Stimulated activated CD8-positive, alpha-beta memory T cell treated with anti-CD3 and anti-CD28 coated beads, Interleukin-4, amount 100 ng/mL, for 24 hours (primary cell): ENCODE results near the gene HEMK1.

Experiments
- DNase-seq: peaks from one replicate; pipeline ENCODE4 v3.0.0-alpha.2; 2020; ENCODE audit warnings: low read depth

Gene HEMK1

DNA sequence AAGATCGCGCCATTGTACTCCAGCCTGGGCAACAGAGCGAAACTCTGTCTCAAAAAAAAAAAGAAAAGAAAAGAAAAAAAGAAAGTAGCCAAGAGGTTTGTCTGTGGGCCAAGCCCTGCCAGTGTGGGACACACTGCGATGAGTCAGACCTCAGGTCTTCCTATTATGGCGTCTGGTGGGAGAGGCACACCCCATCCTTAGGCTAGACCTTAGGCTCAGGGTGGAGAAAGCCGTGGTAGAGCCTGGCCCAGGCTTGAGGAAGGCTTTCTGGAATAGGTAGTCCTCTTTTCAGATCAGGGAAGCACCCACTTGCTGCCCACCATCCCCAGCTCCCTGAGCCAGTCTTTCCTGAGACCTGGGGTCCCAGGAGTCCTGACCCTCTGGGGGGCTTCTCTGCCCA is 6.0 kb downstream of the HEMK1 start:
- no peak for DNase-seq

DNA sequence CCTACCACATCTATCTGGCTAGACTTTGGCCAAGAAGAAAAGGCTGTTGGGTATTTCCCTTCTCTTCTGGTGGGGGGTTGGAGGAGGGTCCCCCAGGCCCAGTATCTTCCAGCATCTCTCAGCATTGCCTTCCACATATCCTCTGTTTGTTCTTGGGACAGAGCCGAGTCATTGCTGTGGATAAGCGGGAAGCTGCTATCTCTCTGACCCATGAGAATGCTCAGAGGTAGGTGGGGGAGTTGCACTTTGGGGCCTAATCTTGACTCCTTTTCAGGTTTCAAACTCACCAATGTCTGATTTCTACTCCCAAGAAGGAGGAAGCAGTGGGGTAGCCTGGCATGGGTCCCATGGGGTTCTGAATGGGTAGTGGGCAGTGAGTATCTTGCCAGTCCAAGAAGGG is 8.0 kb downstream of the HEMK1 start:
- DNase-seq = no peak

DNA sequence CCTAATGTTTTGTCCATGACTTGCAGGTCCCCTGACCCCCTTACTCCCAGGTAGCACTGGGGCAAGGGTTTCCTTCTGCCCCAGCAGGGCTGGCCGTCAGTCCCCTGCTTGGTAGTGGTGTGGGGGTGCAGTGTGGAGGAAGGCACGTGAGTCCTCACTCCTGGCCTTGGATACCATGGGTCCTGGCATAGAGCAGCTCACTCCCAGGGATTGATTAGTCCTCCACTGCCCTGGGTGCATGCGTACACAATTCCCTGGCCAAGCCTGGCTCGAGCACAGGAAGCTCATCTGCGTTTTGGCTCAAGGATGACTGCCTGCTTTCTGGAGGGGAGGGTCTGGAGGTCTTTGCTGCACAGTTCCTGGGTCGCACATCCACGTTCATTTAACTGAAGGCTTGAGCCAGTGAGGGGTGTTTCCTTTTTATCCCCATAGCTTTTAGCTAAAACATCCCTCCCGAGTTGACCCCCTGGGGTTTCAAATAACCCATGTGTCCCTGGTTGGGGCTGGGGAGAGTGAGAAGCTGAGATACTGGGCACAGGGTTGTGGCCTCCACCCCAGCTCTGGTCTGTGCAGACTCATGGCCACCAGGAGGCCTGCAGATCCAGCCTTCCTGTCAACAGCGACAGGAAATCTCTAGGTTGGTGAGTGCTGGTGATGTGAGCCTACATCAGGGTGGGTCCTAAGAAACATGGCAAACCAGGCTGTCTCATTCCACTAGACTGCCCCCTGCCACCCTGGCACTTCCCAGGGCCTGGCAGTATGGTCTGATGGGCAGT is 11.5 kb downstream of the HEMK1 start:
- DNase-seq = no peak

DNA sequence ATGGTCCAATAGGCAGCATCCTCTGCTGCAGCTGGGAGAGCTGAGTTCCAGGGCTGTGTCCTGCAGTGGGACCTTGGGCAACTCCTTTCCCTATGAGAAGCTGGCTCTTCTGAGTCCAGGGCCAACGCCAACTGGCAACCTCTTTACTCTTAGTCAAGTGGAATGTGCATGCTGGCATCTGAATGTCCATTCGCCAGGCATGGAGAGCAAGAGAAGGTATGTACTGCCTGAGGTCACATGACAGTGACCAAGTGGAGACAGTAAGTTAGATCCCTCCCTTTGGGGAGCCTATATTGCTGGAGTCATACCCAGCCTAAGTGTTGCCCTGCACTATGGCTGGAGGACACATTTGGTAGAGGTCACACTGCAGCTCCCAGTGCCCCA is 12.1 kb downstream of the HEMK1 start:
- DNase-seq = no peak

DNA sequence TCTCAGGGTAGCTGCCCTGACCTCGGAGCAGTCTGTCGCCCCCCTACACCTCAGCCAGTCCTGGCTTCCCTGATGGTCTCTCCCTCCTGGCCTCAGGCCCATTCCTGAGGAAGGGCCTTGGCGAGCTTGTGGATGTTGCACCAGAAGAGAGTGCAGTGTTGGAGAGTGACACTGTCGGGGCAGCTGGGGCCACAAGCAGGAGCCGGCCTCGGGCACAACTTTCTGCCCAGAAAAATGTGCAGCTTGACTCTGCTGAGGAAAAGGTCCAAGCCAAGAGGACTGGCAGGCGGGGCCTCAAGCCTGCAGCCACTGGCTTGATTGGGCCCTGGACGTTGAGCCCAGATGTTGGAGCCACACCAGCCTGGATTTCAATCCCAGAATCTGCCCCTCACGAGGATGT is 12.8 kb downstream of the HEMK1 start:
- DNase-seq = no peak

DNA sequence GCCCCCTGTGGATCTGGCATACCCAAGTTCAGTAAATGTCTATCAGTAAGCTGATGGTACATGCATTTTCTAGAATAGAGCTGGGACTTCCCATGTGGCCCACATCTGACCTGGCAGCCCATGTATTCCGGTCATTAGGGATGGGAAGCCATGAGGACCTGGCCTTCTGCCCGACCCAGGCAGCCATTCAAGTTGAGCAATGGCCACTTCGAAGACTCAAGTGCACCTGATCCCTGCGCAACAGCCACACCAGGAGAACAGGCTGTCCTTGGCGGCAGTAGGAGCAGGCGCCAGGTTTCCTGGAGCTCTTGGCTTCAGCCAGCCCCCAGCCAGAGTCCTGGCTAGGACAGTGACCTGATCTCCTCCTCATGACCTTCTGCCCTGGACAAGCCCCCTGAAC is 14.6 kb downstream of the HEMK1 start:
- DNase-seq = no peak

DNA sequence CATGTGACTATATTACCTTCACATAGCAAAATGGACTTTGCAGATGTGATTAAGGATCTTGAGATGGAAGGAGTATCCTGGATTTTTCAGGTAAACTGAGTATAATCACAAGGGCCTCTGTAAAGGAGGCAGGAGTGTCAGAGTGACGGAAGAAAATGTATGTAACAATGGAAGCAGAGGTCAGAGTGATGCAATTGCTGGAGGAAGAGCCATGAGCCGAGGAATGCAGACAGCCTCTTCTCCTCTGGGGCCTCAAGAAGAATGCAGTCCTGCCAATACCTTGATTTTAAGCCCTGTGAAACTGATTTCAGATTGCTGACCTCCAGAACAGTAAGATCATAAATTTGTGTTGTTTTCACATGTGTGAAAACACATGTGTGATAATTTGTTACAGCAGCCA is 15.1 kb downstream of the HEMK1 start:
- no peak for DNase-seq

DNA sequence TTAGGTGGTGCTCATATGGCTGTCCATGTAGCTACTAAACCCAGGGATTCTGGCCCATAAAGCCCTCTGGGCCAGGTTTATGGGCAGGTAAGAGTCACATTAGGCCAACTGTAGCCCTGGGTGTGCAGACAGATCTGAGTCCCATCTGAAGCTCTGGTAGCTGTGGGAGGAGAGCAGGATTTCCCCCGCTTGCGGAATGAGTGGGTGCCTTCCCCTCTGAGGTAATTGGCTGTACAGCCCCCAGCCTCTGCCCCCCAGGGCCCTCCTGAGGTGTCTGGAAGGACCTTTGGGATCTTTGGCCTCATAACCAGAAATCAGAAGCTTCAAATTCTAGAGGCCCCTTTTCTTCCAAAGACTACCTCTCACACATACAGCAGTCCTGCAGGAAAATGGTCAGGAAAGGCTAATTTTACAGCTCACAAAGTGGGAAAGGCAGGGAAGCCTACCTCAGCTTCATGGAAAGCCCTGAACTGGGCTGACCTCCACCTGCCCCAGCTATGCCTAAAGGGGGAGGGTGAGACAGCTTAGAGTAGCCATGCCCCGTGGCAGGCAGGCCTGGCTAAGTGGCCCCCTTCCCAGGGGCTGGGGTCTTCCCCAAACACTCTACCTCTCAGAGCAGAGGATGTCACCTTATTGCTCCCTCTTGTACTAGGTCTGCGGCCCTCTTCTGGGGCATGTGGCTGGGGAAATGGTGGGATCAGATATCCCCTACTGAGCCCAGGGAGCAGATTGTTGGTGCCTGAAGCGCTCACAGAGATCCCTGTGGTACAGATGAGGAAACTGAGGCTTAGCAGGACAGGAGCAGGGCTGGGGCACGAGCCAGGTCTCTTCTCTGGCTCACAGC is 16.8 kb downstream of the HEMK1 start:
- DNase-seq = no peak

DNA sequence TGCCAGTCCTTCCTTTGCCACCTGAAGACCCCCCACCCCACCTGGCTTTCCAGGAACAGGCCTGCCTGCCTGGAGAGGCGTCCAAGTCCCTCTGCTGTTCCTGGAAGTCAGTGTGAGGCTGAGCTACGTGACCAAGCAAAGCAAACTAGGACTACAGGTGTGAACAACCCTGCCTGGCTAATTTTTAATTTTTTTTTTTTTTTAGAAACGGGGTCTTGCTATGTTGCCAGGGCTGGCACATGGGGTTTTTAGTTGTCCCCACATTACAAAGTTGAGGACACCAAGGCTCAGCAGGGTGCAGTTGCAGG is 17.4 kb downstream of the HEMK1 start:
- no peak for DNase-seq

DNA sequence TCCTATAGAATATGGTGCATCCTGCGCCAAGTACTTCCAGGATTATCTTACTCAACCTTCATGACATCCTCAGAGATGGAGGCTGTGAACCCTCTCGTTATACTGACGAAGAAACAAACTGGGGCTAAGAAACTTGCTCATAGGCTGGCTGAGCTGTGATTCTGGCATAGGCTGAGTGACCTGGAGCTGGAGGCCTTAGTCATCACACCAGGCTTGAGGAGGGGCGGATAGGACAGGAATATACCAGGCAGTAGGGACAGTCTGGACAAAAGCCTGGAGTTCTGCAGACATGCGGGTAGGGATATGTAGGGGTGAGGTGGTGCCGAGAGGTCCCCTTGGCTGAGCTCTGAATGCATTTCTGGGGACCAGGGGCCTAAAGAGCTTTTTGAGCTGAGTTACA is 18.1 kb downstream of the HEMK1 start:
- DNase-seq = no peak

DNA sequence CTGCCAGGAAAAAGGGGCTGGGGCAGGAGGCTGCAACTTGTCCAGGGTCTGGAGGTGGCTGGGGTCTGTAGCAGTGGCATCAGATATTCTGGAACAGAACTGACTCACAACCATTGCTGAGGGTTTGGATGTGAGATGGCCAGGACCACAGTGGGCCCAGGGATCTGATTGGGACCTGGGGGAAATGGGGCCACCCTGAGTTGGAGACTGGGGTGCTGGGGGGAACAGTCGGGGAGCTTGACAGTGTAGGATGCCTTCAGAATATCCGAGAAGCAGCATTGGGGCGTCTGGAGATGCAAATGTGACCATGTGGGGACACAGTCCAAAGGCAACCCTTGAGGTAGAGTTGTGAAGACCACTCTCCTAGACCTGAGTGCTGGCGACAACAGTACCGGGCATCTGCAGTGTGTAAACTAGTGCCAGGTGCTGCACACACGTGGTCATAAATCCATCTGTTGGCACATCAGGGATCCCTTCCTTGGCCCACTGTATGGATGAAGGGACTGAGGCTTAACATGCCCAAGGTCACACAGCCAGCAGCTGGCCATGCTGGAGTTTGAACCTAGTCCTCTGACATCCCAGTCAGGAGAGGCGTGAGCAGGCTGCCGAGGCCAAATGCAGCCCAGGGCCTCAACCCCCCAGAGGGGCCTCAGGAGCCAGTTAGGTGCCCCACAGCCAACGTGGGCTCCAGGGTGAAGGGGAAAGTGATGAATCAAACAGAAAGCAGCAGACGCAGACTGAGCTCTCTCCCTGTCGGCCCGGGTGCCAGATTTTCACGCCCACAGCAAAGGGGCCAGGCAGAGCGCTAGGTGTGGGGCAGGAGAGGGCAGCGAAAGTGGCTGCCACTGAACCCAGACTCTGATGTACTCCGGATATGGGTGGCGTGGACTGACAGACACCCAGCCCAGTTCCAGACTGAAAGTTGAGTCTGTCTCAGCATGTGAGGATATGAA is 18.8 kb downstream of the HEMK1 start:
- DNase-seq = peak; percentile 82

DNA sequence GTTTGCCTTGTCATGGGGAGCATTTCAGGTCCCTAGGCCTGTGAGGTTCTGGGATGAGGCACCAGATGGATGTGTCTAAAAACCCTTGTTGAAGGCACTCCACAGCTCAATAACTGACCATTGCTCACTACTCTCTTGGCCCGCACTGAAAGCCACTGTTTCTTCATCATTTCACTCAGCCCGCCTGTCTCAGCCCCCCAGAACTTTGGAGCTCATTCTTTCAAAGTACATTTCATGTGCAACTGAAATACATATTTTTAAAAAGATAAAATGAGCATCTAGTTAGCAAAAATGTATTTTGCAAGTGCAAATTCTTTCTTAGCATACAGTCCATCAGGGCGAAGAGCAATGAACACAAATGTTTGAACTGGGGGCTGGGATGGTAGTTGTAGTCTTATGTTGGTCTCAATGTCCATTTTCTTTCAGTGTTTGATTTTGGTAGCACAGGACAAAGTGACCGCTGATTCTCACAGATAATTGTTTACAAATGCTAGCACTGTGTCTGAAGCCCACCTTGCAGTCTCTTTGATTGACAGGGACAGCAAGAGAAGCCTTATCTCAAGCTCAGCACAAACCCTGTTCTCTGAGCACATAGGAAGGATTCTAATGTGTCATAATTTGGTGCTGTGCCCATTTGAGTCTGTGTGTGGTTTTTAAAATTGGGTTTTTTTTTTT is 19.6 kb downstream of the HEMK1 start:
- no peak for DNase-seq

DNA sequence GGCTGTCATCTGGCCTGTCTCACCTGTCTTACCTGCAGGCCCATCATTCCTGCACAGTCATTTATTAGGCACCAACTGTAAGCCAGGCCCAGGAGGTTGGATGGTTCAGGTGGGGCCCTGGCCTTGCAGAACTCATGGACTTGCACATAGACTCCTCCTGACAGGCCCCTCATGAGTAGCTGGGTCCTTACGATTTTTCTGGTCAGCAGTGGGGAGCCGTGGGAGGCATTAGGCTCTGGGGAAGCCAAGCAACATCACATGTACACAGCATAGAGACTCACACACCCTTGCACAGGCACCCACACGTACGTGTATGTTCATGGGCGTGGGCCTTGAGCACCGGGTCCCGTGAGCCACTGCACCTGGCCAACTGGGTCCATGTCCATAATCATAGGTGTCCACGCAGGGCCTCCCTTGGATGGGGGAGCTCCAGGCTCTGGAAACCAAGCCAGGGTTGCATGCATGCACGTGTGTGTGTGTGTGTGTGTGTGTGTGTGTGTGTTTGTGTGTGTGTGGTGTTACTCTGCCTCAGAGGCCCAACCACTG is 21.9 kb downstream of the HEMK1 start:
- DNase-seq = no peak

DNA sequence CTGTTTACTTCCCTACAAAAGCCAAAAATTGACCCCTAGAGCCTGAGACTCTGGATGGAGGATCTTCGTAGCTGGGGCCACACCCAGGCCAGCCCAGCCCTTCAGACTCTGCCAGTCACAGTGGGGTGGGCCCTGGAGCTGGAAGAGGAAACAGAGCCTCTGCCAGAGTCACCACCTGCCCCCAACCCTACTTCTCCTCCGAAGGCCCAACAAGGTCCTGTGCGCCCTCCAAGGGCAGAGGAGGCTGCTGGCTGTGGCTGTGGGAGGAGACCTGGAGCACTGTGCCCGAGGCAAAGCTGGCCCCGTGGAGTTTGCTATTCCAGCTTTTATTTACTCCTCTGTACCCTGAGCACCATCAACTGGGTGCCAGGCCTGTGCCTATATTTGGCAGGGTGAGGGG is 23.2 kb downstream of the HEMK1 start:
- no peak for DNase-seq

DNA sequence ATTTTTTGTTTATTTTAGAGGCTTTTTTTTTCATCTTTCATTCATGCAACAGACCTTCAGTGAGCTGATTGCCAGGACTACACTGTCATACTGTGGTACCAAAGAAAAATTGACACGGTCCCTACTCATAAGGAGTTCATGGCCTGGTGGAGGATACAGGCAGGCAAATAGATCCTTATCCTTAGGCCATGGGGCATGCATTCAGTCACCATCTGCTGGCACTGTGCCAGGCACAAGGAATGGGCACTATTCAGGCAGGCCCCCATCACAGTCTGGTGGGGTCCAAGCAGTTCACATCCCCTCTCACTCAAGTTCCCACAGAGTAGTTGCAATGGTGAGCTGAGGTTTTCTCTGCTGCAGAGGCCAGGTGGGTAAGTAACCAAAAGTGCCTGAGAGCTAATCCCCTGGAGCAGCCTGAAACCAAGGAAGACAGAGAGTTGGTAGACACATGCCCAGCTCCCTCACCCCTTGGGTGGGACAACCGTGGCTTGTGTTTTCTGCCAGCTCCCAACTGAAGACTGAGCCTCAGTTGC is 25.0 kb downstream of the HEMK1 start:
- DNase-seq = no peak

DNA sequence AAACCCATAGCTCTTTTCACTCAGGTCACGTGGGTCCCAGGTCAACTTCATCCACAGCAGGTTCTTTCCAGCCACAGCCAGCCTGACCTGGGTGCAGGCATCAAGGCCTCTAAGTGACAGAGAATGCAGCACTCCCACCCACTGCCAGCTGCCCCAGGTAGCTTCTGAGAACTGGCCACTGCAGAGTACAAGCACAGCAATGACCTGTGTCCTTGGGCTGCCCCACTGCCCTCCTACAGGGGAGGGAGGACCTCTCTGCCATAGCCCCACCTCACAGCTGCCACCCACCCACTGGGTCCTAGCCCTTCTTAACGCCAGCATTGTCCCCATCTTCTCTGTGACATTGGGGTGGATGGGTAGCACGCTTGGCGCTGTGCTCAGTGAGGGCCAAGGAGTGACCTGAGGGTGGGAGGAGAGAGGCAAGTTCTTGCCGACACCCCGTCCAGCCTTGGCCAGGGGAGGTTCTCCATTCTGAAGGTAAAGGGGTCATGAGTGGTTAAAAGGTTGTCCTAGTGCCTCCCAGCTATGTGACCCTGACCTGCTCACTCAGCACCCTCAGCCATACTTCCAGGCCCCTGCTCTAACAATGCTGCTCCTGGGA is 29.9 kb downstream of the HEMK1 start:
- DNase-seq = no peak

DNA sequence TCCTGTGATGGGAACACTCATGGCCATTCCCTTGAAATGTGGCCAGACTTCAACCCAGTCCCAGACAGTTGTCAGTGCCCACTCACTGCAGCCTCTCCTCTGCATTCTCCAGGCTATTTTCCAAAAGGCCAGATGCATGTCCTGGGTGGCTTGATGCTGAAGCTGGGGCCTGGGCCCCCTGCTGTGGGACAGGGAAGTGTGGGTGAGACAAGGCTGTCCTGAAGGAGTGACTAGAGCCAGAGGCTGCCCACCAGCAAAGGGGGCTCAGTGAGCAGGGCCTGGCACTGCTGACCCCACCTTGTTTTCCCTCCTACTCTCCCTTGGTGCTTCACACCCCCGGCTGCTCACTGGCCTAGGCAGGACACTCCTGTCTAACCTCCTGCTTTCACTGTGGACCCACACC is 30.4 kb downstream of the HEMK1 start:
- no peak for DNase-seq

DNA sequence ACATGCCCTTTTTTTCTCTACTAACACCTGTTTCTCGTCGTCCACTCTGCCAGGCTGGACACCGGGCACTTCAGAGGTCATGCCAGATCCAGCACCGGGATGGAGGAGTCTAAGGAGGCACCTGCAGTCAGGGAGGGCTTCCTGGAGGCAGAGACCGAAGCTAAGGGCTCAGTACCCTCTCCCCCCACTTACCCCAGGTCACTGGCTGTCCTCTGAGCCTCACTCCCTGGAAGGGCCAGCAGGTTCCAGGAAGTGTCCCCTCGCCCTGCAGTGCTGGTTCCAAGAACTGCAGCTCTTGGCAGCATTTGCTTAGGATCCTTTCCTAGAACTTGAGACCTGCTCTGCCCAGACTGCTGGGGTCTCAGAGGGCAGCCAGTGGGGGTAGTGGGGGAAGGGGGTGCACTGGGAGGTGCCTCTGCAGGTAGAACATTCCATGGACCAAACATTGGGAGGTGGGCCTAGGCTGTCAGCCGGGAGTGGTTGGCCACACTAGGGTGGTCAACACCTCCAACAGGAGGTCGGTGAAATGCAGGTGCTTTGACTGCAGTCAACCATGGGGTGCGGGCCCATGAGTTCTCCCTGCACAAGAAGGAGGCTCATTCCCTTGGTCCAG is 30.9 kb downstream of the HEMK1 start:
- no peak for DNase-seq

DNA sequence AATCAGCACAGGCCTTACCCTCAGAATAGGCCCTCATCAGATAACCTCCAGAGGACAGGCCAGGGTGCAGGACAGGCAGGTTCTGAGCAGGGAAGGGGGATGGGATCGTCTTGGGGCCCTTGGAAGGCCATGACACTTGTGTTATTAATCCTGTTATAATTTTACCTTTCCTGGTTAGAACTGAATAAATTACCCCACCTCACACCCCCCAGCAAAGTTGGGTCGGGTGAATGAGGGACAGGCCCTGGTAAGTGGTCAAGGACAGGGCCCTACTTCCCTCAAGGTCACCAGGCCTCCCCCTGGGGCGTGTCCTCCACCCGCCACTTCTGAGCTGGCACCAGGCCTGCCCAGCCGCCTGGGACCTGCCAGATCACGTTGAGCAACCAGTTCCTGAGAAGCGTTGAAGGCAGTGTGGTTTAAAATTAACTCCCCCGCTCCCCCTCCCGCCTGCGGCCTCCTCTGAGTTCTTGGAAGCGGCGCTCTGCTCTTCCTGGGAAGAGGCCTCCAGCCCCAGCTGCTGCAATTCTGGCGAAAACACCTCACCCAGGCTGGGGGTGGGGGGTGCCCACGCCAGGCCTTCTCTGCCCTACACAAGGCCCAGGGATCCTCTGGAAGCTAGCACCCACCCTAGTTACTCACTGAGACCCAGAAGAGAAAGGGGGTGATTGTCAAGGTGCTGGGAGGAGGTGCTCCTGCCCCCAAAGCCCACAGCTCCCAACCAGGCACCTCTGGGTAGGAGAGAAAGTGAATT is 31.7 kb downstream of the HEMK1 start:
- DNase-seq = peak; percentile 89
